ENCODE data around the gene POLR2C.

GRCh38 chr16:57514791-57515600 lies 52.5 kb downstream of the POLR2C start:
- no peak for TF ChIP-seq EZH2 (IDR thresholded peaks at IDR 0.05; ENCODE audit: insufficient read depth, poor library complexity, severe bottlenecking)
- no peak for TF ChIP-seq EZH2phosphoT487 (IDR thresholded peaks at IDR 0.05; ENCODE audit: insufficient read depth, low read depth)

Measured in GM23248 (cell line).